Stimulated activated CD4-positive, alpha-beta T cell treated with anti-CD3 and anti-CD28 coated beads, Interleukin-2, amount 100 ng/mL, for 24 hours (primary cell): ENCODE results near the gene CPXM2.

ENCODE experiments used
- DNase-seq, 2 donors: peaks; one replicate each; pipeline ENCODE4 v3.0.0-alpha.2; 2020

CPXM2 gene

GRCh38 chr10:123795196-123795780 is 96.3 kb downstream of the CPXM2 start:
- DNase-seq = no peak

DNA sequence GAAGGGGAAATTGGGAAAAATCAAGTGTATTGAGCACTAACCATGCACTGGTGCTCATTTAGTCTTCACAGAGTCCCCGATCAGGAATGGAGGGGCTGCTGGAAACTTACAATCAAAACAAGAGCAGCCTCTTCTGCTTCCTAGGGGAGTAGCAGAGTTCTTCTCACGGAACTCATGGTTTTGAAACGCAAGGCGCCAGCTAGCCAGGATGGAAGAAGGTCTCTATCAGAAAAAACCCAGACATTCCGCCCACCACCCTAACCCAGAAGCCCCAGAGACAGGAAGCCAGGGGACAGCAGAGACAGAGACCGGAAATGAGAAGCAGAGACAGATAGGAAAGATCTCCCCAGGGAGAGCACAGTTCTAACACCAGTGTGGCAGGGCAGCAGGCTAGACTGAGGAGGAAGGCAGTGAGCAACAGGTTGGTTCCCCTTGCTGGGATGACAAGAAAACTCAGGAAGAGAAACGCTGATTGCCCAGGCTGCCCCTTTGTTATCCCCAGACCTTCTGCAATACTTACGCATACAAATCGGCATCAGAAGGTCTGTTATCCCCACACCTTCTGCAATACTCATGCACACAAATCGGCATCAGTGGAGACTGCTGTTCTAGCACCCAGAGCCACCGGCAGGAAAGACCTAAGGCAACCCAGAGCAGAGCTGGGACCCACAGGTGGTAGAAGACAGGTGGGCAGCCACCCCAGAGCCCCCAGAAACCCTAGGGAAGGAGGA is 99.2 kb downstream of the CPXM2 start:
- DNase-seq = no peak

- no peak for DNase-seq
Observed at GRCh38 chr10:123790132-123790885, 101.3 kb downstream of the CPXM2 start.

DNA sequence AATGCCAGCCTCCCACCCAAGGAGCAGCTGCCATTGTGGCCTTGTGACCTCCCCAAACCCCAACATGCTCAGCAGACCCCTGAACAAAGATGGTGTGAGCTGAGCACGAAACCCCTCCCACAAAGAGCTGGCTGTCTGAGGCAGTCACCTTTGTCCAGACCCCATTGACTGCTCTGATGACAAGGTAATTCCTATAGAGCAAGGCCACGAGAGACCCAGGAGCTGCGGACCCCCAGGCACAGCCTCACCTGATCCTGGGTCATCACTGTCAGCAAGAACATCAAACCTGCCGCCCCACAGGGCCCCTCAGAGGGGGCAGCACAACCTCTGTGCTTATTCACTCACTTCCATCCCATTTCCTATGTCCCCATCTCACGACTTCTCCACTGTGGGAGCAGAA is 102.6 kb downstream of the CPXM2 start:
- DNase-seq = no peak

- DNase-seq = no peak
Observed at GRCh38 chr10:123787566-123787965, 104.0 kb downstream of the CPXM2 start.

DNA sequence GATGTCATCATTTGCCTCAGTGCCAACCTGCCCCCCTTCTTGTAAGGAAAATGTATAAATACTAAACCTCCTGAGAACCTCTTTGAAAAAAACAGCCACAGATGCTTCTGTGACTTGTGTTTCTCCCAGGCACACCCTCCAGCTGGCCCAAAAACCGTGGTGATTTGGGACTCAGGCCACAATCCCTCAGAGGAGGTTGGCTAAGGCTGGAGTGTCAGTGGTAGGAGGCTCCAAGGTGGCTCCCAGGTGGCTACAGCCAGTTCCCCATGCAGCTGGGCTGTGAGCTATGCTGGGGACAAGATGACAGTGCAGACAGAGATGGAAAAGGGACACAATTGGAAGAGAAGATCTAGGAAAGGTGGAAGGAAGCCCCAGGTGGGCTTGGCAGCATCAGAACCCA is 104.7 kb downstream of the CPXM2 start:
- DNase-seq = no peak

DNA sequence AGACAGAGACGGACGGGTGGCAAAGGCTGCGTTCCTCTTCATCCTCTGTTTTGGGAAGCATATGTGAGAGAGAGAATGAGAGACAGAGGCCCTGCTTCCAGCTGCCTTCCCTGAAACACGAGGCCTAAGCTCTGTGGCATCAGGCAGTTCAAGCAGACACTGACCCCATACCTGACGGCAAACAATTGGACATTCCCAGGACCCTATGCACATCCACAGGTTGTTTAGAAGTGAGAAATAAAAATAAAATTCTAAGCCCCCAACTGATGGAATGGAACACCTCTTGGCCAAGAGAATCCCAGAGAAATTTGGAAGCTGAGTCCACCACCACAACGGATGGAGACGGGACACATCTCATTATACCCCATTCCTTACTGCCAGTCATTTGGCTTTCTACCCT is 105.3 kb downstream of the CPXM2 start:
- no peak for DNase-seq

DNA sequence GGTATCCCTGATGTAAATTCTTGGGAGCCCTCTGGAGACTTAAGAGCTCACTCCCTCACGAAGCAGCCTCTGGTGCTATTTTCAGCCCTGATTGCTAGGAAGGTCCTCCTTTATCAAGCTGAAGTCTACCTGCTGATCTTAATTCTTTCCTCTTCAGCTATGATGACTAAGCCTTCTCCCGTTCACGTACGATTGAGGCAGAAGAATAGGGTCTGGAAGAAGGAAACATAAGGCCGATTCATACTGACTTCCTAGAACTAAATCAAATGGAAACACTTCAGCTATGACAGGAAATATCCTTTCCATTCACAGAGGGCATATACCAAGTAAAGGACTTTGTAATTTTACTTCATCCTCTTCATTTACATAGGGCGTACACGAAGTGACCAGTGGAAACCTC is 107.0 kb downstream of the CPXM2 start:
- DNase-seq = no peak

- no peak for DNase-seq
Observed at GRCh38 chr10:123784216-123784615, 107.4 kb downstream of the CPXM2 start.

DNA sequence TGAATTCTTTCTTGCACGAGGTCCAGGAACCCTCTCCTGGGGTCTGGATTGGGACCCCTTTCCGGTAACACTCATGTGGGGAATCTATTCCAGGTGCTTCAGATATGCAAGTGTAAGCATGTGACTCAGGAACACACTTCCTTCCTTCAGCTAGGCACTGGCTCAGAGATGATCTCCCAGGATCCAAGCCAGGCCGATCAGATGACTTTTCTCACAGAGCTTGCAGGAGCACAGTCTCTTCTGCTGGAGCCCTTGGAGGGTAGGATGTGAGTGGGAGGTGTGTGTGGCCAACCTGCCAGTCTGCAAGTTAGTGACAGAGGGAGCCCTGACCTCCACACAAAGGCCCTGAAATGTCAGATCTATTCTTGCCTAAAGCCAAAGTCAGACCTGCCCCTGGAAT is 108.3 kb downstream of the CPXM2 start:
- DNase-seq = no peak

DNA sequence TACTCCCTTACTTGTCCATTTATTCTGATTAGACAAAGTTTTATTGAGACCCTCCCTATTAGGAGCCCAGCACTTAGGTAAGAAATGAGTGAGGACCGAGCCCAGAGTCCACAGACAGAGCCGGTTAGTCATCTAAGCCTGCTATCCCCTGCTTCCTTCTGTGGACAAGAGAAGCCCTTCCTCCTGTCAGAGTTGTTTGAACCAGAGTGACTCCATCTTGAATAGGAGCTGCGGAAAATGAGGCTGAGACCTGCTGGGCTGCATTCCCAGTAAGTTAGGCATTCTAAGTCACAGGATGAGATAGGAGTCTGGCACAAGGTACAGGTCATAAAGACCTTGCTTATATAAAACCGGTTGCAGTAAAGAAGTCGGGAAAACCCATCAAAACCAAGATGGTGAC is 109.1 kb downstream of the CPXM2 start:
- no peak for DNase-seq

- DNase-seq = no peak
Observed at GRCh38 chr10:123781956-123782500, 109.6 kb downstream of the CPXM2 start.

- DNase-seq = no peak
Observed at GRCh38 chr10:123781324-123781900, 110.2 kb downstream of the CPXM2 start.

- no peak for DNase-seq
Observed at GRCh38 chr10:123778719-123779517, 112.7 kb downstream of the CPXM2 start.

GRCh38 chr10:123777881-123778280 is 113.7 kb downstream of the CPXM2 start:
- no peak for DNase-seq

DNA sequence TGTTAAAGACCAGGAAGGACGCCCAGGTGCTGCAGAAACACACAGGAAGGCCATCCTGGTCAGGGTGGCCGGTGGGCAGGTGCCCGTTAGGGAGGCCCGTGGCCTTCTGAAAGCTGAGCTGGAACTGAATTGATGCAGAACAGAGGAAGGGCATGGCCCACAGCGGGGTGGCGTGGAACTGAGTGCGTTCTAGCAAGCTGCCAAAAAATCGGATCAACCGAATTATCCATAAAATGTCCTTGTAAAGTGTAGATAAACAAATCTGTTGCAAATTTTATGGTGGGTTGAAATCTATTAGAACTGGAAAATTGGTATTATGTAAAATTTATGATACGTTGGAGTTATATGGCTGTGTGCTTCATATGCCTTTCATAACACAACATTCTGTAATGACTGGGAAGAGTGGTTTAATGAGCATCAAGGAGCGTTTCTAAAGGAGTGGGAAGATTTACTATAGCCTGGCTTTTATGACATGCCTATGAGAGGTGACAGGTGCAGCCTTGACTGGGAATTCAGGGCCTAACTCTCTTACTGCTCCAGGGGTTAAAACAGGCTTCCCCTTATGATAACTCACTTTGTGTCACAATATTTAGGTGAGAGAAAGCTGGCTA is 117.4 kb downstream of the CPXM2 start:
- no peak for DNase-seq

DNA sequence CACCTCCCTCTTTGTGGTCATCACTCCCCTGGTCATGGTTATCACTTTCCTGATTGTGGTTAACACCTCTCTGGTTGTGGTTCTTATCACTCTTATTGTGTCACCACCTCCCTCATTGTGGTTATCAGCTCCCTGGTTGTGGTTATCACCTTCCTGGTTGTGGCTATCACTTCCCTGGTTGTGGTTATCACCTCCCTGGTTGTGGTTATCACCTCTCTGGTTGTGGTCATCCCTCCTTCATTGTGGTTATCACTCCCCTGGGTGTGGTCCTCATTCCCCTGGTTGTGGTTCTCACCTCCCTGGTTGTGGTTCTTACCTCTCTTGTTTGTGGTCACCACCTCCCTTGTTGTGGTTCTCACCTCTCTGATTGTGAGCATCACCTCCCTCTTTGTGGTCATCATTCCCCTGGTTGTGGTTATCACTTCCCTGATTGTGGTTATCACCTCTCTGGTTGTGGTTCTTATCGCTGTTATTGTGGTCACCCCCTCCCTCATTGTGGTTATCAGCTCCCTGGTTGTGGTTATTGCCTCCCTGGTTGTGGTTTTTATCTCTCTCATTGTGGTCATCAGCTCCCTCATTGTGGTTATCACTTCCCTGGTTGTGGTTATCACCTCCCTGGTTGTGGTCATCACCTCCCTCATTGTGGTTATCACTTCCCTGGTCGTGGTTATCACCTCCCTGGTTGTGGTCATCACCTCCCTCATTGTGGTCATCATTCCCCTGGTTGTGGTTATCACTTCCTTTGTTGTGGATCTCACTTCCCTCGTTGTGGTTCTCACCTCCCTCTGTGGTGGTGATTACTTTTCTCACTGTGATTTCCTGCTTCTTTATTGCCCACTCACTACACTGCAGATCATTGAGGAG is 118.7 kb downstream of the CPXM2 start:
- DNase-seq = peak in 1 of 2 donors; percentile 4

DNA sequence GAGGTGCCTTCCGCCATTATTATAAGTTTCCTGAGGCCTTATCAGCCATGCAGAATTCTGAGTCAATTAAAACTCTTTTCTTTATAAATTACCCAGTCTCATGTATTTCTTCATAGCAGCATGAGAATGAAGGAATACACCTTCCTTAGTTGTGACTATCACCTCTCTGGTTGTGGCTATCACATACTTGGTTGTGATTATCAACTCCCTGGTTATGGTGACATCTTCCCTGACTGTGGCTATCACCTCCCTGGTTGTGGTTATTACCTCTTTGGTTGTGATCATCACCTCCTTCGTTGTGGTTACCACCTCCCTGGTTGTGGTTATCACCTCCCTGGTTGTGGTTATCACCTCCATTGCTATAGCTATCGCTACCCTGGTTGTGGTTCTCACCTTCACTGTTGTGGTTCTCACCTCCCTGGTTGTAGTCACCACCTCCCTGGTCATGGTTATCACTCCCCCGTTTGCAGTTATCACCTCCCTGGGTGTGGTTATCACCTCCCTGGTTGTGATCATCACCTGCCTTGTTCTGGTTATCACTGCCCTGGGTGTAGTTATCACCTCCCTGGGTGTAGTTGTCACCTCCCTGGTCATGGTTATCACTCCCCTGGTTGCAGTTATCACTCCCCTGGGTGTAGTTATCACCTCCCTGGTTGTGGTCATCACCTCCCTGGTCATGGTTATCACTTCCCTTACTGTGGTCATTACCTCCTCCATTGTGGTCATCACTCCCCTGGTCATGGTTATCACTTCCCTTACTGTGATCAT is 119.5 kb downstream of the CPXM2 start:
- no peak for DNase-seq

DNA sequence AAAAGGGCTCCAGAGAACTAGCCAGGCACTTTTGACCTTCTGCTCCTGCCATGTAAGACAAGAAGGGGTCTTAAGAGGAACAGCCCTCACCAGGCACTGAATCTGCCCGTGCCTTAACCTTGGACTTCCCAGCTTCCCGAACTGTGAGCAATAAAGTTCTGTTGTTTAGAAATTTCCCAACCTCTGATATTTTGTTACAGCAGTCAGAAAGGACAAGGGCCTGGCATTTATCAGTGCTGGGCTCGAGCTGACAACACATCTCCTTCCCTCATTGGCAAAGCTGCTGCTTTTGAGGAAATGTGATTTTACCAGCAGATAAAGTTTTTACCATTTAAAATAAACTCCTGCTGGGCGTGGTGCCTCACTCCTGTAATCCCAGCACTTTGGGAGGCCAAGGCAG is 122.0 kb downstream of the CPXM2 start:
- DNase-seq = no peak

GRCh38 chr10:123766761-123767160 is 124.8 kb downstream of the CPXM2 start:
- DNase-seq = no peak
